ENCODE data around the gene PTPN2.
"Not testable (repeated sequence)": the region's sequence is repeated elsewhere in the genome, so short reads cannot be mapped to it uniquely, and the experiment has no call there.

The PTPN2 gene

DNA sequence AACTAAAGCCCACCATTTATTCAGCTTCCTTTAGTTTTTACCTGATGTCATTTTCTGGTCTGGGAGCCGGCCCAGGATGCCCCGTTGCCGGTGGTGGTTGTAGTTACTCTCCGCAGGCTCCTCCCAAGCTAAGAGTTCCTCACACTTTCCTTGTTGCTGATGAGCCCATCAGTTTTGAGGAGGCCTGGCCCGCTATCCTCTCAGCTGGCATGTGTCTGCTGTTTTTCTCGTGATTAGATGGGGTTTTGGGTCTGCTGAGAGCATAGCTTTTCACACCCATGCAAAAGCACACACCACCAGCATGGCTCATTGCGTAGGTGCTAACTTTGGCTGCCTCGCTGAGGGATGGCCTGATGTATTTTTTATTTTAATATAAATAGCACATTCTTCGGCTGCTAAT, 109.1 kb downstream of the PTPN2 start:
- no peak for DNase-seq (ENCODE audit: low read depth in 1 of 2, low spot score in 1 of 2)

GRCh38 chr18:12773369-12773768, 110.7 kb downstream of the PTPN2 start:
- no peak for DNase-seq (ENCODE audit: low read depth in 1 of 2, low spot score in 1 of 2)

- no peak for DNase-seq (ENCODE audit: low read depth in 1 of 2, low spot score in 1 of 2)
Observed at GRCh38 chr18:12772111-12772510, 111.9 kb downstream of the PTPN2 start.

- DNase-seq (ENCODE audit: low read depth in 1 of 2, low spot score in 1 of 2) = no peak
Observed at GRCh38 chr18:12770469-12771219, 113.4 kb downstream of the PTPN2 start.

- no peak for DNase-seq (ENCODE audit: low read depth in 1 of 2, low spot score in 1 of 2)
Observed at GRCh38 chr18:12769644-12770440, 114.2 kb downstream of the PTPN2 start.

DNA sequence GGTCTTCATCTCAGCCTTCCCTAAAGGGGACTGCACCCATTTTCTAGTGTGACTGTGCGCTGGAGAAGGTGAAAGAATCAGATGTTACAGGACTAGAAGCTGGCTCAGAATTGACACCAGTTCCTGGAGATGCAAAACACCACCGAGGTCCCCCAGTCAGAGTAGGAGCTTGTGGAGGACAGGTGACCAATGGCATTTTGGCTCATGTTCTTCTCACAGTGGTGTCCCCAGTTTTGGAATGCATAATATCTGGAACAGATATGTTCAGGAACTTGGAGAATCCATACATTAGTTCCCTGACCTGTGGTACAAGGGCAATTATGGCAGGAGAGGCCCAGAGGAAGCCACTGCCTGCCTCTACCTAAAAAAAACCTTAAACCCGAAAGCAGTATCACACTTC, 114.9 kb downstream of the PTPN2 start:
- DNase-seq (ENCODE audit: low read depth in 1 of 2, low spot score in 1 of 2) = no peak

GRCh38 chr18:12768625-12769024, 115.4 kb downstream of the PTPN2 start:
- DNase-seq (ENCODE audit: low read depth in 1 of 2, low spot score in 1 of 2) = no peak

DNA sequence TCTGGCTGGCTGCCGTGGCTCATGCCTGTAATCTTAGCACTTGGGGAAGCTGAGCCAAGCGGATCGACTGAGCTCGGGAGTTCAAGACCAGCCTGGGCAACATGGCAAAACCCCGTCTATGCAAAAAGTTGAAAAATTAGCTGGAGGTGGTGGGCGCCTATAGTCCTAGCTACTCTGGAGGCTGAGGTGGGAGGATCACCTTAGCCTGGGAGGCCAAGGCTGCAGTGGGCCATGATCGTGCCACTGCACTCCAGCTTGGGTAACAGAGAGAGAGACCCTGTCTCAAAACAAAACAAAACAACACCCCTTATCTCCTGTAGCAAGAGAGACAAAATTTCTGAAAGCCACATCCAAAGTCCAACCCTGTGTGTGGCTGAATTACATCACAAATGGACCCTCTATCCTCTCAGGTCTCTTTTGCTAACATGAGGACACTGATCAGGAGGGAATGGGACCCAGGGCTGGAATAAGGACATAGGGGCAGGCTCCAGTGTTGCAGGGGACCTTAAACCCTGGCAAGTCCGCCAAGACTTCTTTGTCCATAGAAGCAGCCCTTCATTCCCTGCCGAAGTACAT, 116.4 kb downstream of the PTPN2 start:
- DNase-seq (ENCODE audit: low read depth in 1 of 2, low spot score in 1 of 2) = no peak

- no peak for DNase-seq (ENCODE audit: low read depth in 1 of 2, low spot score in 1 of 2)
Observed at GRCh38 chr18:12766986-12767433, 117.0 kb downstream of the PTPN2 start.

GRCh38 chr18:12765586-12765985, 118.5 kb downstream of the PTPN2 start:
- no peak for DNase-seq (ENCODE audit: low read depth in 1 of 2, low spot score in 1 of 2)

DNA sequence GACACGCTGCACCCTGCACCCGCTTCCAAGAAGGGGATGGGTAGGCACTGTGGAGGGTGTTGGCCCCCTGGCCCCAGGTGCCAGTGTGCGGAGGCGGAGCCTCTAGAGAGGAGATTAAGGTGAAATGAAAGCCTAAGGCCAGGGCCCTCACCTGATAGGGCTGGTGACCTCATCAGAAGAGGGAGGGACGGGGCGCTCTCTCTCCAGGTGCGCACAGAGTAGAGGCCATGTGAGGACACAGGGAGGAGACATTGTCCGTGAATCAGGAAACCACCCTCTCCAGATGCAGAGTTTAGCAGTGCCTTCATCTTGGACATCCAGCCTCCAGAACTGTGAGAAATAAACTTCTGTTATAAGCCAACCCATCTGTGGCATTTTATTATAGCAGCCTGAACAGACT, 118.9 kb downstream of the PTPN2 start:
- DNase-seq (ENCODE audit: low read depth in 1 of 2, low spot score in 1 of 2) = no peak

GRCh38 chr18:12758566-12758965, 125.5 kb downstream of the PTPN2 start:
- not testable (repeated sequence) for DNase-seq (ENCODE audit: low read depth in 1 of 2, low spot score in 1 of 2)

DNA sequence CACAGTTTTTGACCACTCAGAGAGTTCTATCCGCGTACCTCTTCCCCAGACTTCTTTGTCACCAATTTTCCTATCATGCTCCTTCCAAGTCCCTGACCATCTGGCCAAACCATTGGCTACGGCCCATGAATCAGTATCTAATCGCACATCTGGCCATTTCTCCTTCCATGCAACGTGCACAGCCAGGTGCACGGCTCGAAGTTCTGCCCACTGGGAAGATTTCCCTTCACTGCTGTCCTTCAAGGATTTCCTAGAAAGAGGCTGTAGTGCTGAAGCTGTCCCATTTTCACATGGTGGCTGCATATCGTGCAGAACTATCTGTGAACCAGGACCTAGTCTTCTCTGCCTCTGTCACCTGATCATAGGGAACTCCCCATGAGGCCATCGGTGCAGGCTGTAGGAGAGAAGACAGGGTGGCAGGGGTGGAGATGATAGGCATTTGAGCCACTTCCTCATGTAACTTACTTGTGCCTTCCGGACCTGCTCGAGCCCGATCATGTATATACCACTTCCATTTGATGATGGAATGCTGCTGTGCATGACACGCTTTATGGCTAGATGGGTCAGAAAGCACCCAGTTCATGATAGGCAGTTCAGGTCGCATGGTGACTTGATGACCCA, 127.3 kb downstream of the PTPN2 start:
- DNase-seq (ENCODE audit: low read depth in 1 of 2, low spot score in 1 of 2) = not testable (repeated sequence)

GRCh38 chr18:12755606-12756005, 128.4 kb downstream of the PTPN2 start:
- DNase-seq (ENCODE audit: low read depth in 1 of 2, low spot score in 1 of 2) = not testable (repeated sequence)

DNA sequence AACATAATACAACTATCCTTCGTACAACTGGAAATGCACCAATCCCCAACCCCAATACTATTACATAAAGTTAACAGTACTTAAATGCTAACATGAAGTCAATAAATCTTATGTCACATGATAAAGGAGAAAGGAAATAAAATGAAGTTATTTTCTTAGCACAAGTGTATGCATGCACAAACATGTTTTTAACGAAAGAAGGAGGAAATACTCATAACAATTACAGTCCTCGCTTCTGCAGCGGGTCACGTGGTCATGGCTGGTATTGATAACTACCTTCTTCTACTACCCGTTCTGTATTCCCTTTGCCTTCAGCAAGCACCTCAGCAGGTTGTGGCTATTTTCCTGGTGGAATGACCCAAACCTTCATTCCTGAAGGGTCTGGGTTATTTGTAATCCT, 129.5 kb downstream of the PTPN2 start:
- no peak for DNase-seq (ENCODE audit: low read depth in 1 of 2, low spot score in 1 of 2)

- DNase-seq (ENCODE audit: low read depth in 1 of 2, low spot score in 1 of 2) = no peak
Observed at GRCh38 chr18:12751891-12752290, 132.1 kb downstream of the PTPN2 start.

- DNase-seq (ENCODE audit: low read depth in 1 of 2, low spot score in 1 of 2) = no peak
Observed at GRCh38 chr18:12751503-12751884, 132.5 kb downstream of the PTPN2 start.

DNA sequence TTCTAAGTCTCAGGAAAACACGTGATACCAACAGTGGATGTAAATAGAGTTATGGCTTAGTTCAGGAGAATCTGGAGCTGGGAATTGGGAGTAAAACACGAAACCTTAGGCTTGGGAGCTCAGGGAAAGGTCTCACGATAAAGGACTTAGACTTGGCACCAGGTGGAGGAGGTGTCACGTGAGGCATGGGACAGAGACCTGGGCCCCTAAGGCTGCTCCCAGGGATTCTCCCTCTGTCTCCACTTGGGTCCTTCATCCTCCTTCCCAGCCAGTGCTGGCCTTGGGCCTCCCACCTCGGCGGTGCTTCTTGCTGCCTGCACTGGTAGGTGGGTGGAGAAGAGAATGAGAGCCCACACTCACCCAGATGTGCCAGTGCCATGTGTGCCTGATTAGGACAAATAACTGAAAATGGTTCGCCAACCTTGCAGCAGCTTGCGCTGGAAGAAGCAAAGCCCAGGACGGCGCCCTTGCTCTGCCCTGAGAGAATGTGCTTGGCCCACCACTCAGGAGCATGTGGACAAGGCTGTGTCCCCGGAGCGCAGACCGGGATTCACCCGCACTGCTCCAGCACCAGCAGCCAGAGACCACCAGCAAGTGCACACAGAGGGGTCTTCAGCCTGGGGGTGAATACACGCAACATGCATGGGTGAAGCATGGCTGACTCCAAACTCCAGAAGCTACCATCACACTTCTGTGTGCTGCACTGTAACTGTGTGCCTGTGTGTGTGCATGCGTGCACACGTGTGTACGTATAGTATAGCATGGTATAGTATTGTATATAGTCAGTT, 133.1 kb downstream of the PTPN2 start:
- DNase-seq (ENCODE audit: low read depth in 1 of 2, low spot score in 1 of 2) = no peak

- DNase-seq (ENCODE audit: low read depth in 1 of 2, low spot score in 1 of 2) = no peak
Observed at GRCh38 chr18:12750076-12750714, 133.8 kb downstream of the PTPN2 start.

DNA sequence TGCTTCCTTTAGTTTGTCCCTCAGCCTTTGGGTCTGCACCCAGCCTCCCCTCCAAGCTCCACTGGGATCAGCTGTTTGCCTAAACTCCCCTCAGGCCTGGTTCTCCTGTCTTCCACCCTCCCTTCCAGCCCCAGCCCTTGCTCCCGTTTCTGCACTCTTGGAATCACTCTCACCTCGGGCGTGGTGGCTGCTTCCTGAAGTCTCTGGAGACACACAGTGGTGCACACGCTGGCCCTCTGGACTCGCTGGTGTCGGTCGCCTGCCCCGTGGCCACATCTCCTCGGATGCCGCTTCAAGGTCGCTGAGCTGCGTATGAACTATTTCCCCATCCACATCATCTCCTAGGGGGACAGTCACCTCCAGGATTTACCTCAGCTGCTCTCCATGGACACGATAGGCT, 134.9 kb downstream of the PTPN2 start:
- DNase-seq (ENCODE audit: low read depth in 1 of 2, low spot score in 1 of 2) = no peak
